Iris pigment epithelial cell (primary cell): Measurements from ENCODE around the gene MFSD12.
A peak's percentile ranks its signal among the peaks of the same experiment; 100 is the strongest.

Source experiments
- DNase-seq: peaks from one replicate; pipeline ENCODE4 v3.0.0-alpha.2; 2011; ENCODE audit warnings: low read depth

Gene MFSD12

DNA sequence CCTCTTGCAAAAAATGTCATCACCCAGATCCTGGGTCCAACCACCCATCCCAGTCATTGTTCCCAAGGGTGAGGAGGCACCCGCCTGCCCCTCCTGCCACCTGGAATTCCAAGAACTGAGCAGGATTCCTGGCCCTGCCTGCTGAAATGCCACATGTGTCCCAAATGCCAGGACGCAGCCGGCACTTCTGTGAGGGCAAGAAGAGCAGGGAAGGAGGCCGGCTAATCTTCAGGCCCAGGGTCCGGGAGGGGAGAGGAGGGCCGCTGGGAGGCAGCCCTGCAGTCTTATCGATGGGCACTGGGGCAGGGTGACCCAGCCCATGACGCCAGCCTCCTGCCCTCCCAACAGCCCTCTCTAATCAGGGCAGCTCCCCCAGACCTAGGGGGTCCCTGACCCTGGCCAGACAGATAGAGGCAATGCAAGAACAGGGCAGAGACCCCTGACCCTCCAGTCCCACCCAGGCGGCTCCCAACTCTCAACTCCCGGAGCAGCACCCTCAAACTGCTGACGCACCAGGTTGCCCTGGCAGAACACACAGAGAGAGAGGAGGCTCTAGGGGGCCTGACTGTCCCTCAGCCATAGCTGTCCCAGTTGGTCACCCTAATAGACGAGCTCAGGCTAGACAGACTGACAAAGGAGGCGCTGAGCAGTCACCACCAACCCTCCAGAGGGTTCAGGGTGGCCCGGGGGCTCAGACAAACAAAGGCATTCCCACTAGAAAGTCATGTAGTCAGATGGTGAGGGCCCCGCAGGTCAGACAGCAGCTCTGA is 1.5 kb downstream of the MFSD12 start:
- no peak for DNase-seq

DNA sequence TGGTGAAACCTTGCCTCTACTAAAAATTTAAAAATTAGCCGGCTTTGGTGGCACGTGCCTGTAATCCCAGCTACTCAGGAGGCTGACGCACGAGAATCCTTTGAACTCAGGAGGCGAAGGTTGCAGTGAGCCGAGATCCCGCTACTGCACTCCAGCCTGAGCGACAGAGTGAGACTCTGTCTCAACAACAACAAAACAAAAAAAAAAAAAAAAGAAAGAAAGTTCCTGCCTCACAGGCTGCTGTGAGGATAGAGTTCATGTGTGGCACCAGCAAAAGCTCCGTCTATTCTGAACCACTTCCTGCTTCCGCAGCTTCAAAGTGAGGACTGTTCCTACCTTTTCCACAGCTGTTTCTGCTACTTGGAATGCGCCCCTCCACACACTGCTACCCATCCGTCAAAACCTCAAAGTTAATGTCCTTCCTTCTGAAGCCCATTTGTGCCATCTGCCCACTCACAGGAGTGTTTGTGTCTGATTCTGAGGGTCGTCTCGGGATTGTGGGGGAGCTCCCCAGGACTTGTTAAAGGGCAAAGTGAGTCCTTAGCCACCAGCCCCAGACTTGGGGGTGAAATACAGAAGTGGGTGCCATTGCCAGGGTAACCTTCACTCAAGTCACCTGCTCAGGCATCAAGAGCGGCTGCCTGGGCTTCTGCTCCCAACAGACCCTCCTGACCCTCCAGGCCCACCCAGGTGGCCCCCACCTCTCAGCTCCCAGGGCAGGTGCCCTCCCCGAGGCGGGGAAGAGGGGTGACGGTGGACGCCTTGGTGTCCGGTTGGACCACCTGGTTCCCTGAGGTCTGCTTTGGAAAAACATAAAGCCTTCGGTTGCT is 2.9 kb downstream of the MFSD12 start:
- no peak for DNase-seq

DNA sequence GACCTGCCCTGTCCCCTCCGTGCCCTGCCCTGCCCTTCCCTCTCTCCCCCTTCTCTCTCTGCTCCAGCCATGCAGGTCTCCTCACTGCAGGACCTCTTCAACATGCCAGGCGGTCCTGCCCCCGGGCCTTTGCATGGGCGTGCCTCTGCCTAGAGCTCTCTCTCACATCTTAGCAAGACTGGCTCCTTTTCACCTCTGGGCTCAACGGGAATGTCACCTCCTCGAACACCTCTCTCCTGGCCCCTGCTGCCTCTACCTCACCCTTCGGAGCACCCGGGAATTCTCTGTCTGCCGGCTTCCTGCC is 5.6 kb downstream of the MFSD12 start:
- DNase-seq = no peak

DNA sequence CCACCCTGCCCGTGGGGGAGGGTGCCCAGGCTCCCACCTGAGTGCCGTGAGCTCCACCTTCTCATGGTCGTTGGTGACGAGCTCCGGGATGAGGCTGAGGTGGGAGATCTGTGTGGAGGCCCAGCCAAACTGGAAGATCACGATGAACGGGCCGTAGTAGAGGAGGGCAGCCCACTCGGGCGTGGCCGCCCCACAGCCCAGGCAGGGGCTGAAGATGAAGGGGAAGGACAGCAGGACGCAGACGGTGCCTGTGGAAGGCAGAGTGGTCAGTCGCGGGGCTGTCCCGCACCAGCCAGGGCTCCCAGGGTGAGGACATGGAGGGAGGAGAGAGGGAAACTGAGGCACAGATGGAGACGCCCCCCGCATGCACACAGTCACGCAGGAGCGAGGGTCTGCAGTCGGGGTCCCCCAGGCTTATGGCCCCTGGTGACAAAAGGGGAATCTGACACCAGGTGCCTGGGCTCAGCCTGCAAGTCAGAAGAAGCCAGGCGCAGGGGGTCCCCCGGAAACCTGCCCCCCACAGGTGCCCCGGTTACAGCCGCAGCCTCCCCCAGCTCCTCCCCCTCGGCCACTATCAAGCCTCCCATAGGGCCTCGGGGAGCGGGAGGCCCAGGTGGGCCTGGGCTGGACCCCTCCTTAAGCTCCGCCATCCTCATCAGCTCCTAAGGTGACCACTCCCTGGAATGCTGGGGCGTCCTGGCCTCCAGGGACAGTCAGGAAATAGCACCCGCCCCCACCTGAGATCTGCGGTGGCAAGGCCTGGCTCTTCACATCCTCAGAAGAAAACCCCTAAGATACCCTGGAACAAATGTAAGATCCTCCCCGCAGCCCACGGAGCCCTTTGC is 6.2 kb downstream of the MFSD12 start:
- no peak for DNase-seq

DNA sequence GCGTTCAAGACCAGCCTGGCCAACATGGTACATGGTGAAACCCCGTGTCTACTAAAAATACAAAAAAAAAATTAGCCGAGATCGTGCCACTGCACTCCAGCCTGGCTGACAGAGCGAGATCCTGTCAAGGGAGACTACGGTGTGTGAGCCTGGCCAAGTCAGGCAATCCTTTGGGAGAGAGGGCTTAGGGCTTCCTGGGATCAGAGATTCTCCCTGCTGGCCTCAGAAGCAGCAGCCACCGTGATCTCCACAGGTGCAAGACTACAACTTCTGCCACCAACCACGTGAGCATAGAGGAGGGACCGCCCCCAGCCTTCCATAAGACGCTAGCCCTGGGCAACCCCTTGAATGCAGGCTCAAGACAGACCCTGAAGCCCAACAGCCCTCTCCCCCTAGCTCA is 7.6 kb downstream of the MFSD12 start:
- no peak for DNase-seq

DNA sequence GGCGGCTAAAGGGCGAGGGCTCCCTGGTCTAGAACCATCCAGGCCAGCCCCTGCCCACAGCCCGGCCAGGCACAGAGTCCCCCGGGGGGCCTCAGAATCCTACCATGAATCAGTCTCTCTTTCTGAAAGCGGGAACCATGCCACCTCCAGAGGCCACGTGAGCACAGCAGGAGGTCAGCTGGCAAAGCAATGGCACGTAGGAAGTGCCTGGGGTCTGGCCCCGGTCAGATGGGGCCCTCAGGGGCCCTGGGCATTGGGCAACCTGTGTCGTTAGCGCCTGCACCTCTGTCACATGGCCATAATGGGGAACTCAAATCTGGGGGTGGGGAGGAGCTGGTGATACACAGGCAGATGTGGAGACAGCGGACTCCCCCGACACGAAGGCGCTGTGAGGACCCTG is 8.8 kb downstream of the MFSD12 start:
- DNase-seq = no peak

DNA sequence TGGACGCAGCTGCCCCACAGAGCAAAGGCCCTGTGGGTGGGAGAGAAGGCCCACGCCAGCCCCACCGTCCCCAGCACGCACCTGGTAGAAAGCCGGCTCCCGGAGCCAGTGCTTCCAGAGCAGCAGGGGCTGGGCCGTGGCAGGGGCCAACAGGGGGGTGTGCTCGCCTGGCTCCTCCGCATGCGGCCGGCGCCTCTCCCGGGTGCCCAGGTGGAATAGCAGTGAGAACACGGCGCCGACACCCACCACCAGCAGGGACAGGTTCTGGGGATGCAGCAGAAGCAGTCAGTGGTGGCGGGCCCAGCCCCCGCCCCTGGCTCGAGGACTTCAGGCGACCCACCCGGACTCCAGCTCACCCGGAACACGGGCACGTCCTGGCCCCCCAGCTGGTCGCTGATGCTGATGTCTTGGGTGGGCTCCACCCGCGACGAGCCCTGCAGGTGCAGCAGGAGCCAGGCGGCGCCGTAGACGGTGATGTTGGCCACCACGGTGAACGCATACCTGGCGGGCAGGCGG is 9.6 kb downstream of the MFSD12 start:
- DNase-seq = no peak

DNA sequence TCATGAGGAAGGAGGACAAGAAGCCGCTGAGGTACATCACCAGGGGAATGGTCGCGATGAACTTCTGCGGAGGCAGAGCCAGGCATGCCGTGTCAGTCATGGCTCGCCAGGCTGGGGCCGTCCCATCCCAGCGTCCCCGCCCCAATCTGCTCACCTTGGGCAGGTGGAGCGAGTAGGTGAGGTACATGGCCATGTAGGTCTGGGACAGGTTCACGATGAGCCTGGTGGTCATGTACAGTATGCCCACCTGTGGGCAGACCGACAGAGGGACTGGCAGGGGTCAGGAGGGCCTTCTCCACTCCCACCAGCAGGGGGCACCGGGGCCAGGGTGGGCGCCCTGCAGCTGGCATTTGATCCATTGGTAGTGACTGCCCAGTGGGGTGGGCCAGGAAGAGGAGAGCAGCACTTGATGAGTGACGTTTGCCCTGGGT is 10.1 kb downstream of the MFSD12 start:
- DNase-seq = no peak

DNA sequence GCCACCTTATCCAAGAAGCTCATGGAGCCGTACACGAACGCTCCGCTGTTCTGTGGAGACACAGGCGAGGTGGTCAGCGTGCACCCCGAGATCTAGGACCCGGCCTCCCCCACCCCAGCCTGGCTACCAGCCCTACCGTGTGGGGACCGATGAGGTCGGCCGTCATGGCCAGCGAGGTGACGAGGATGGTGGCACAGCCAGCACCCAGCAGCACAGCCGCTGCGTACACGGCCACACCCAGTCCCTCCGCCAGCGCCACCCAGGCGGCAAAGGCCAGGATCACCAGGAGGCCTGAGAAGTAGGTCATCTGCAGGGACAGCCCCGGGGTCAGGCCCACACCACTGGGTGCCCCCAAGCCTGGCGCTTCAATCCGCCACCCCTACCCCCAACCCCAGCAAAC is 11.3 kb downstream of the MFSD12 start:
- DNase-seq = no peak

DNA sequence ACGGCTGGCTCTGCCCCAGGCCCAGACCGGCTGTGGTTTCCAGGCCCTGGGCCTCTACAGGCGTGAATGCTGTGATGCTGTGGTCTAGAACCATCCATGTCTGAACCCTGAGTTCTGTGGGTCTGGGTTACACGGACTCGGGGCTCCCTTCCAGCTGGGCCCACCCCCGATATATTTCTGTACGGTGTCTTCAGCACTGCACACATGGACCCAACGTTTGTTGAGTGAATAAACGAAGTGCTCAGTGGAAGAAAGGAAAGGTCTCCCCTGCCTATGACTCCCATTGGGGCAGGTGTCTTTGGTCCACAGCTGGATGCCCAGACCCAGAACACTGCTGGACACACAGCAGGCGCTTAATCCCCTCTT is 11.7 kb downstream of the MFSD12 start:
- no peak for DNase-seq

DNA sequence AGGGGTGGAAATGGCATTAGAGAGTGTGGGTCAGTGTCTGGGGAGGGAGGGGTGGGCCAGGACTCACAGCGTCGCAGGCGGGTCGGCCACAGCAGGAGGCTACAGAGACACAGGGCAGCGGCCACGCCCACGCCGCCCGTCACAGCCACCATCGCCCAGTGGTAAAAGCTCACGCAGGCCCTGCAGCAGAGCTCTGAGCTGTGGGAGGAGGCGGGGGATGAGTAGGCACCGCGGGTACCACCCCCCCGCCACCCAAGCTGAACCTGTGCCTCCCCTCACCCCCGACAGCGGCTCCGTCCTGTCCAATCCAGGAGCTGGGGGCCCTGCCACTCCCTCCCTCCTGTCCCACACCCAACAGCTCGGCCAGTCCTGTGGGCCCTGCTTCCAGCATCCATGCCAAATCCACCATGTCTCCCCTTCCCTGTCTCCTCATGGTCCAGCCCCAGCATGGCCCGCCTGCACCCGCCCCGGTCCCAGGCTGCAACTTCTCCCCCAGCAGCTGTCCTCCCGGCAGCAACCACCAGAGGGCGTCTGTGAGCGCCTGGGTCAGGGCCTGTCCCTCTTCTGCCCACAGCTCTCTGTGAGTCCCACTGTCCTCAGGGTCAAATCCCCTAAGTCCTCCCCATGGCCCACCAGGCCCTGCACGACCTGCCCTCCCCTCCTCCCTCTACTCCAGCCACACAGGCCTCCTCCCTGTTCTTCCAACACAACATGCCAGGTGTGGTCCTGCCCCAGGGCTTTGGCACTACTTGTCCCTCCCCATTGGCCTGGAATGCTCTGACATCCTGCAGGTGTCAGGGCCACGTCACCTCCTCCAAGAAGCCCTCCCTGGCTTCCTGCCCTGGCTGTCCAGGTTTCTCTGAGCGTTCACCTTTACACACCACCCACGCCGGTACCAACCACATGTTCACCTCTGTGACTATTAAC is 12.4 kb downstream of the MFSD12 start:
- DNase-seq = peak; percentile 19

DNA sequence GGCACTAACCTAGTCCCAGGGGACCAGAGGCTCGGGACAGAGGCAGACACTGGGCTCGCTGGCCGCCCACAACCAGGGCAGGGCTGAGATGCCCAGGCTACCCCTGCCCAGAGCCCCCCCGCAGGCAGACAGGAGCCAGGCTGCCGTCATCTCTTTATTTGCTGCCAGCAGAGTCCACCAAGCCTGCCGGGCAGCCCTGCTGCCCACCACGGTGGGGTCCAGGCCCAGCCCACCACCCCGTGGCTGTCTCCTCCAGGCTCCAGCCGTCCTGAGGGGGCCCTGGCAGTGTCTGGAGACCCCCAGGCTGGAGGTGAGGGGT is 13.4 kb downstream of the MFSD12 start:
- DNase-seq = no peak

DNA sequence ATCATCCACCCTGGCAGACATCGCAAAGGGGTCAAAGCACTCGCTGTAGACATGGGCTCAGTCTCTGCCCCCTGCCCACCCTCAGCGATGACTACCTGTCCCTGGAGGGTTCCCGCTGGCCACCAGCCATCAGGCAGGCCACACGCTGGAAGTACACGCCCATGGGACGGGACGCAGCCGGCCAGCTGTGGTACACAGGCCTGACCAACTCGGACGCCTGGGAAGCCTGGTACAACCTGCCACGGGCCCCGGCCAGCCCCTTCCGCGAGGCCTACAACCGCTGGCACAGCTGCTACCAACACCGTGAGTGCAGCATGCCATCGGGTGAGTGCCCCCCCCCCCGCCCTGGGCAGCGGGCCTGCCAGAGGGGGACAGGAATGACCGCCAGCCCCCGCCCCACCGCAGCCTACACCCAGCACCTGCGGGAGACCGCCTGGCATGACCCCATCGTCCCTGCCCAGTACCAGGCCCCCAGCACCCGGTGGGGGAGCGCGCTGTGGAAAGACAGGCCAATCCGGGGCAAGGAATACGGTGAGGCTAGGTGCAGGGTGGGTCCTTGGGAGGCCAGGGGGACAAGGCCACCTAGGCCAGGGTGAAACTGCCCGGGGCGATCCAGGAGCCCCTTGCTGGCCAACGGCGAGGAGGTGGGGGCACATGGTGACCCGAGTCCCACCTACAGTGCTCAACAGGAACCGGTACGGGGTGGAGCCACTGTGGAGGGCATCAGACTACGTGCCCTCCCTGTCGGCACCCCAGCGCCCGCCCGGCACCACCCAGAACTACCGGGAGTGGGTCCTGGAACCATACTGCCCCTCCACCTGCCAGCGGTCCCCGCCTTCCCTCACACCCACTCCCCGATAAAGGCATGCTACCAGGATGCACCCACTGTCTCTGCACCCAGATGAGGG is 14.0 kb downstream of the MFSD12 start:
- DNase-seq = no peak

DNA sequence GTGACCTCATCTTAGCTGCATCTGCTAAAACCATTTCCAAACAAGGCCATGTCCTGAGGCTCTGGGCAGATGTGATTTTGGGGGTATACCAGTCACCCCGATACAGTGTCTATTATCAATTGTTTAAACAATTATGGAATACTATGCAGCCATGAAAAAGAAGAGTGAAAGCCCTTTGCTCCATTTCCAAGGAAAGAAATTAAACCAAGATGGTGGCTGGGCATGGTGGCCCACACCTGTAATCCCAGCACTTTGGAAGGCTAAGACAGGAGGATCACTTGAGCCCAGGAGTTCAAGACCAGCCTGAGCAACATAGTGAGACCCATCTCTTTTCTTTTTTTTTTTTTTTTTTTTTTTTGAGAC is 17.6 kb downstream of the MFSD12 start:
- DNase-seq = no peak

DNA sequence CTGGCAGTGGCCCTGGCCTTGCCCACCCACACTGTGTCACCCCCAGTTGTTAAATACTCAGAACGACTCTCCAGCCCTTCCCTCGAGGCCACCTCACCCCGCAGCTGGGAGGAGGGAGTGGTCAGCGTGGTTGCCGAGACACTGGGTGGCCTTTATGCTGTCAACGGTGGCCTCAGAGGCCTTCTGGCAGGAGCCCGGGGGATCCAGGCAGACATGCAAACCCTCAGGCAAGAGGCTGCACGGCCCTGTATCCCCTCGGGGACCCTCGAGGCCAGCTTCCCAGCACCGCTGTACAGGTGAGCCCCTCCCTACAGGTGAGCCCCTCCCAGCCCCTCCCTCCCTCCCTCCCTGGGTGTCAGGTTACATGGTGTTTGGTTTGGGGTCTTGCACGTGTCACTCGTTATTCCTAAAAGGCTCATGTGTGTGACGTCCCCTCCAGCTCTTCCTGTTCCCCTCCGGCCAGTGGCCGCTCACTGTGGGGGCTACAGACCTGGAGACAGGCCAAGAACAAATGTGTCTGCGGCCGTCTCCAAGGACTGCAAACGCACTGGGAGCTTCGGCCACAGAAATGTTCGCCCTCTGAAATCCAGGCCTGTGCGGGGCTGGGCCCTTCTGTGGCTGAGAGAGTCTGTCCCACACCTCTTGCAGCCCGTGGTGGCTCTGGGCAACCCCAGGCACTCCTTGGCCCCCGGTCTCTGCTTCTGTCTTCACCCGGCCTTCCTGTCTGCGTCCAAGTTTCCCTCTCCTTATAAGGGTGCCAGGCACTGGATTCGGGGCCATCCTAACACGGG is 18.2 kb downstream of the MFSD12 start, which contains the start of gene TEKTIP1:
Gene TEKTIP1 (plus strand): TSS at position 210 of the 791 bp plus-strand sequence. CDS start 4 bp downstream, at position 214.
- DNase-seq = no peak

DNA sequence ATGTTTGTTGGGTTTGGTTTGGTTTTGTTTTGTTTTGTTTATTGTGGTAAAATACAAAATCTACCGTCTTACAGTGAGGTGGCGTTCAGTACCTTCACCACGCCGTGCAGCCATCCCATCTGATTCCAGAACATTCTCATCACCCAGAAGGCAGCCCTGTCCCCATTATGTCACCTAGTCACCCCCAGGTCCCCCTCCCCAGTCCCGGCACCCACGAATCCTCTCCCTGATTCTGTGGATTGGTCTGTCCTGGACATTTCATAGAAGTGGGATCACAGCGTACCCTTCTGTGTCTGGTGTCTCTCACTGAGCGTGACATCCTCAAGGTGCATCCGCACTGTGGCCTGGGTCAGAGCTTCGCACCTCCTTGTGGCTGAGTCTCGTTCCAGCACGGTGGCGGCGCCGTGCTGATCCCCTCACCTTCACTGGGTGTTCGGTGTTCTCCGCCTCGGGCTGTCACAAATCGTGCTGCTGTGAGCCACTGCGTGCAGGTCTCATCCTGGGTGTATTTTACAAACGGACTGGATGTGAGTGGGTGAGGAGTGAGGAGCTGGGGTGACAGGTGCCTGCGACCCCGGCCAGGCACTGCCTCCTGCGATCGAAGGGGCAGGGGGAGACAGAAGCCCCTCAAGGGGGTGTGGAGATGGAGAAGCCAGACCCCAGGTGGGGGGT is 19.0 kb downstream of the MFSD12 start:
- no peak for DNase-seq

DNA sequence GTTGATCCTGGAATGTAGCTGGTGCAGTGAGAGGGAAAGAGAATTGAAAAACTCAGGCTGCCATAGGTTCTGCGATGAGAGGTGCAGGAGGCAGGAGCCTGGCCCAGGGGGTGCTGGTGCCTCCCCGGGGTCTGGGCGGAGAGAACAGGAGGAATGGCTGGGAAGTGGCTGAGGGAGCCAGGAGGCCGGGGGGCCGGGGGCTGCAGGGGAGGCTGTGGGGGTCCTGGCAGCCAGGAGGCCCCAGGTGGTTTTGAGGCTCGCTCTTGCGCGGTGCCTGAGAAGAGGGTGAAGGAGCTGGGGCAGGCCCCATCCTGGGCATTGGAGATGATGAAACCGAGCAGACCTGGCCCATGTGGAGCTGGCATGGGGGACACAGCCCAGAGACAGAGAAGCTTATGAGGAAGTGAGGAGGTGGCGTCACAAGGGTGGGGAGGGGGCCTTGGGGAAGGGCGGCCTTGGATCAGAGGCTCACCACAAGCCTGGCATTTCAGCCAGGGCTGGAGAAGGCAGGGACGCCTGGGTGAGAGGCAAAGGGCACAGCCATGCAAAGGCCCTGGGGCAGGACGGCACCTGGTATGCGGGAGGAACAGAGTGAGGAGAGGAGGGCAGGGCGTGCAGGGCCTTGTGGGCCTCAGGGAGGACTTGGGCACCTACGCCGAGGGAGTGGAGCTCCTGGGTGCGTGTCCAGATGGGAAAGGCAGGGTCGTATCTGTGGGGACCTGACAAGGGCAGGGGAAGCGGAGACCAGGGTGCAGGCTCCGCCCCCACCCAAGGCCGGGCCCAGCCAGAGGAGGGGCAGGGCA is 19.7 kb downstream of the MFSD12 start:
- DNase-seq = no peak

DNA sequence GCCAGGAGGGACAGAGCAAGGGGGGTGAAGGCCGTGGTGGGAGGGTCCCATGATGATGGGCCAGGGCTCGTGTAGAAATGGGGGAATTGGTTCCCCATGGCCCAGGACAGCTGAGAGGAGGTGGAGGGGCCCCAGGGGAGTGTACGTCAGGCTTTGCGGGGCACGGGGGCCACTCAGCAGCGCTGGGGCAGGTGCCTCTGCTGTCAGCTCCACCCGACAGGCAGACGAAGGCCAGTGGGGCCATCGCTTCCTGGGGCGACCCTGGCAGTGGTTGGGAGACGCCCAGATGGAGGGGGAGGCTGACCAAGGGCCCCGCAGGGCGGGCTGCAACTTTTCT is 20.3 kb downstream of the MFSD12 start:
- no peak for DNase-seq
